Measurements from ENCODE around the gene INTU.
"Not testable (repeated sequence)": the region's sequence is repeated elsewhere in the genome, so short reads cannot be mapped to it uniquely, and the experiment has no call there.

INTU gene

DNA sequence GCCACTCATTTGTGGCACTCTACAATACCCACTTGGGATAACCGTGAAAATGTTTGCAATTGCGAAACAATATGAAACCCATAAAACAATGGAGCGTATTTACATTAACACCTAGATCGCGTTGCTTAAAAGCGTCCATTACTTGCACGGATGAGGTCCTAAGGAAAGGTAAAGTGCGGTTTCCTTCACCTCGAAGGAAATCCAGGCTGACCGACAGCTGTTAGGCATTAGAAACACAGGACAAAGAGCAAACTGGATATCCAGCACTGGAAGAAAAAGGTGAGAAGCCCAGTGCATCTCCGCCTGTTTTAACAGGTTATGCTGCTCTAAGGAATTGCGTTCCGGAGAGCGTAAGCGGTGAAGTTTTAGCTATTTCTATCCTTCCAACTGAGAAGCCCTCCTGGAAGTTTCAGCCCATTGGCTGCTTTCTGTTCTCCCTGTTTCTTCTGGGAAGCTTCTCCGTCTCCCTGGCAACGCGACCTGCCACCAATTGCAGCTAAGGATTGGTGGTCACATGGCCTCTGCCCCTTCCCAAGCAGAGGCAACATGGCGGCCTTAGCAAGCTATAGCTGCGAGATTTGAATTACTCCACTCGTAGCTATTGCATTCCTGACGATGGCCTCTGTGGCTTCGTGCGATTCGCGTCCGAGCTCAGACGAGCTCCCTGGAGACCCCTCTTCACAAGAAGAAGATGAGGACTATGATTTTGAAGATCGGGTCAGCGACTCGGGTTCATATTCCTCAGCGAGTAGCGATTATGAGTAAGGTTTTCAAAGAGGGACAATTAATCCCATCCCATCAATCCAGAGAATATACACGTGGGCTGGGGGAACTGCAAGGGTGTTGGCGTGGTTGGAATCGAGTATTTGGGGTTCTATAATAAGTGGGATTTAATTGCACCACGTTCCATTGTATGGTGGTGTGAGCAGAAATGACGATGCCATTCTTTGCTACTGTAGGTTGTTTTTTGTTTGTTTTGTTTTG lies at the start of gene INTU:
TSS of gene INTU (plus strand) at position 538 of the 984 bp plus-strand sequence. CDS start at position 616, 78 bp downstream.
- DNase-seq = no peak

DNA sequence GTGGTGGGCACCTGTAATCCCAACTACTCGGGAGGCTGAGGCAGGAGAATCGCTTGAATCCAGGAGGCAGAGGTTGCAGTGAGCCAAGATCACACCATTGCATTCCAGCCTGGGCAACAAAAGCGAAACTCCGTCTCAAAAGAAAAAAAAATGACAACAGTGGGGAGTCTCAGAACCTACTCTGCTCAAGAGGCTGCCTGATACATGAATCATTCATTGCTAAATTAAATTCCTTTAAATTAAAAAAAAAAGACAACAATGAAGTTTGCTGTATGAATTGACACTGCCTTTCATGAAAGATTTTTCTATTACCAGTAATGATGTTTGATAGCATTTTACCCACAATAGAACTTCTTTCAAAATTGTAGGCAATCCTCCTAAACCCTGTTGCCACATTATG lies 46.3 kb upstream of the INTU start:
- not testable (repeated sequence) for DNase-seq

DNA sequence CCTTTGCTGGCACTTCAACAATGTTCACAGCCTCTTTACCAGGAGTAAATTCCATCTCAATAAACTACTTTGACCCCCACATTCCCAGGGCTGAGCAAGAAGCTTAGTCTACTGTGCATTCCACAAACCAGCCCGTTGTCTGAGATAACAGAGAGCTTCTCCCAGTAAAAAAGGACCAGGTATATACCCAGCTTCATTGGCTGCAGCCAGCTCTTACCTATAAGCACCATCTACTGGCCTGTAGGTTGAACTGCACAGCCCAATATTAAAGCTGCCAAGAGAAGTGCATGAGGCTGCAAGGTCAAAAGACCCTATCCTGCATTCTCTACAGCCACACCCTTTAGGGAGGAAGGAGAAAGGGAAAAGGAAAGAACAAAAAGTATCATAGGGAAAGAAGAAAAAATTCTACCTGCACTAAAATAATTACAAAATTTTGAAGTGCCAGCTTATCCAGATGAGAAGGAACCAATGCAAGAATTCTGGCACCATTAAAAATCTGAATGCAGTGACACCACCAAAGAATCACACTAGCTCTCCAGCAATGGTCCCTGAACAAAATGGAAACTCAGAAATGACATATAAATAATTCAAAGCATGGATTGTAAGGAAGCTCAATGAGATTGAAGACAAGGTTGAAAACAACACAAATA lies 45.7 kb upstream of the INTU start:
- DNase-seq = no peak

DNA sequence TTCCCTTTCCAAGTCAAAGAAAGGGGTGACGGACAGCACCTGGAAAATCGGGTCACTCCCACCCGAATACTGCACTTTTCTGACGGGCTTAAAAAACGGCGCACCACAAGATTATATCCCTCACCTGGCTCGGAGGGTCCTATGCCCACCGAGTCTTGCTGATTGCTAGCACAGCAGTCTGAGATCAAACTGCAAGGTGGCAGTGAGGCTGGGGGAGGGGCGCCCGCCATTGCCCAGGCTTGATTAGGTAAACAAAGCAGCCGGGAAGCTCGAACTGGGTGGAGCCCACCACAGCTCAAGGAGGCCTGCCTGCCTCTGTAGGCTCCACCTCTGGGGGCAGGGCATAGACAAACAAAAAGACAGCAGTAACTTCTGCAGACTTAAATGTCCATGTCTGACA lies 43.6 kb upstream of the INTU start:
- not testable (repeated sequence) for DNase-seq

DNA sequence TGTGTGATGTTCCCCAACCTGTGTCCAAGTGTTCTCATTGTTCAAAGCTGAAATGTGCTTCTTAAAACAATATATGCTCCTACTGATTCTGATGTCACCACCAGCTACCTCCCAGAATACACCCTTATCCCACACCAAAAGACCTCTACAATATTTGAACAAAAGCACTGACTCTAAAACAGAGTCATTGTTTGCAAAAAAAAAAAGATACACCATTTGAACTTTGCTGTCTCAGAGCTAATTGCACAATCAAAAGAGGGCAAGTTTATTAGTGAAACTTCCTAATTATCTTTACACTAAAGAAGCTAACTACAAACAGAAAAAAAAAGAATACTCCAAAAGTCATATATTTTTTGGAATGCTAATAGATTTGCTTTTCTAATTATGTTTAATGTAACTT lies 34.1 kb upstream of the INTU start:
- no peak for DNase-seq

DNA sequence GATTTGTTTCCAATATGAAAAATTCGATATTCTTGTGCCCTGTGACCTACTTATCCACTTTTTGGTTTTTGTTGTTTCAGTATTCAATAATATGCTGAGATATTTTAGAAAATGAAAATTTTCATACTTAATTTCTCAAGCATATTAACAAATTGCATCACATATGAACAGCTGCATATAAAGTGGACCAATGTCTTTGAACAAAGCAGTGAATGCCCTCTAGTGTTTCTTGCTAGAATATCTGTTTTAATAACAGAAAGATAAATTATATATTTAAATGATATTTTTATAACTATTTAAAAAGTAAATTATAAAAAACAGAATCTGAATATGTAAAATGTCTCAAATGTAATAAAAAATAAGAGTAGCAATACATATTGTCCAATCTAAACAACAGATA lies 31.7 kb upstream of the INTU start:
- DNase-seq = no peak

DNA sequence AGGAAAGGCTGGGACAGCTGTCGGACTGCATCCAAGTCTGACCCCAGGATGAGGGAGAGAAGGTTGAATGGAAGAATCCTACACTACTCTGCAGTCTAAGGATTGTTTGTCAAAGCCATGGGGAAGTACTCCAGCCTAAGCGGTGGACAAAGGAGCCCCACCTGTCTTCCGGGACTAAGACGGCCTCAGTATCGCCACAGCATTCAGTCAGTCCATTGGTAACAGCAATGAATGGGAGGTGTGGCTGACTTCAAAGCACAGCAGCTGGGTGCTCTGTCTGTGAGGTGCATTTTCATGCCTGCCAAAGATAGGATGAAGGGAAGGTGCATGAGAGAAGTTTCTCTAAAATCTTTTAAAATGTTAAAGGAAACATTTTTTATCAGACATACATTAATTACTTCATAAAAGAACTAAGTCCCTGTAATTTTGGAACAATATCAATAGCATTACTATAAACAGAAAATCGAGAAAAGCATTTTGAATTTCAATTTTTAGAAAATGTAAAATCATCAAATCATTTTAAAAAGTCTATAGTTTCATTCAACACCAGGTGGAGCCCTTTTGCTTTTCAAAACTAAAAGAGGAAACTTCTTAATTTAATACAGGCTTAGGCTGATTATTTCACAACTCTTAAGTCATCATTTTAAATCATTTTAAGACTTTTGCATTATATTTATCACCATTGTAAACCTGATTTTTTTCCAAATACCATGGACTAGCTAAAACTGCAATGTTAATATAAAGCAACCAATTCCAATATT lies 27.6 kb upstream of the INTU start:
- DNase-seq = no peak

DNA sequence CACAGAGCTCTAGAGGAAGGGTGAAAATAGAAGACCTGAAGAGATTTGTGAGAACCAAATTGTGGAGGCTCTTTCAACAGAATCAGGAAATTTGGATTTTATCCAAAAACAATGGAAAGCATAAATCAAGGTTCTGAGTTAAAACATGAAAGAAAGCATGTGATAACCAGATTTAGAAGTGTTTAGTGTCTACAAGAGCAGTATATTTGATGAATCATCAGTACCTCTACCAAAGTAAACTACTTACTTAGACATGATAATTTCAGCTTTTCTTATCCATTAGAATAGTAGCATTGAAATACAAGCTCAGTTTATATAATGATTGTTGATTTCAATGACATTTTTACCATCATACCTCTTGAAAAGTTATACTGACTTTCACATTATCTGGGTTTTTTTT lies 25.9 kb upstream of the INTU start:
- no peak for DNase-seq

DNA sequence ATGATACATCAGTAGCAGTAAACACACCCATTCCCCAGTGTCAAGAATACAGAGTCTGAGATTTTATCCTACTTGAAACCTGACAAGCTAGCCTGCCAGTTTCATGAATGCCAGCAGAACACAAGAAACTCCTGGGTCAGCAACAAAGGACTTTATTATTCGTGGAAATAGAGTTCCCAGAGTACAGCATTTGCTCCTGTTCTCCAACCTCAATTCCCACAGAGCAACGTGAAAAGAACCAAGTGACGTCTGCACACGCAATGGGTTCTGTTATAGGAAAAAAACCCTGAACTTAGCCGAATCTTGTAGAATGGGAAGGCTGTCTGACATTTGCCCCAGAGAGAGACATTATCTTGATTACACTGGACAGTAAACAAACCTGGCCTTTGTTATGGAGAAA lies 23.3 kb upstream of the INTU start:
- DNase-seq = no peak

DNA sequence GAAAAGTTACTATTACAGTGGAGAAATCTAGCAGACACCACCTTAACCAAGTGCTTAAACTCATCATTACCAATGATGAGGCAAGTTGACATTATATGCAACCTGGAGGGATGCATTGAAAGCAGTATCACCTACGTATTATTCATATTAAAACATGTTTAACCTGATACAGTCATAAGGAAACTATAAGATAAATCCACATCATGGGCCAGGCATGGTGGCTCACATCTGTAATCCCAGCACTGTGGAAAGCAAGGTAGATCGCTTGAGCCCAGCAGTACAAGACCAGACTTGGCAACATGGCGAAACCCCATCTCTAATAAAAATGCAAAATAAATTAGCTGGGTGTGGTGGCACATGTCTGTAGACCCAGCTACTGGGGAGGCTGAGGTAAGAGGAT lies 22.3 kb upstream of the INTU start:
- DNase-seq = no peak

DNA sequence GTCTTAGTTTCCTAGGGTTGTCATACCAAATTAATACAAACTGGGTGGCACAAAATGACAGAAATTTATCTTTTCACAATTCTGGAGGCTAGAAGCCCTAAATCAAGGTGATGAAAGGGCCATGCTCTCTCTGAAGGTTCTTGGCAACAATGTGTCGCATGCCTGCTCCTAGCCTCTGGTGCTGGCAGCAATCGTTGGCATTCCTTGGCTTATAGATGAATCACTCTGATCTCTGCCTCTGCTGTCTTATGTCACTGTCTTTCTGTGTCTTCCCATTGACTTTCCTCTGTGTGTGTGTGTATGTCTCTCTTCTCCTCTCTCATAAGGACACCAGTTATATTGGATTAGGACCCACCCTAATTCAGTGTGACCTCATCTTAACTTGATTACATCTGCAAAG lies 15.9 kb upstream of the INTU start:
- no peak for DNase-seq

DNA sequence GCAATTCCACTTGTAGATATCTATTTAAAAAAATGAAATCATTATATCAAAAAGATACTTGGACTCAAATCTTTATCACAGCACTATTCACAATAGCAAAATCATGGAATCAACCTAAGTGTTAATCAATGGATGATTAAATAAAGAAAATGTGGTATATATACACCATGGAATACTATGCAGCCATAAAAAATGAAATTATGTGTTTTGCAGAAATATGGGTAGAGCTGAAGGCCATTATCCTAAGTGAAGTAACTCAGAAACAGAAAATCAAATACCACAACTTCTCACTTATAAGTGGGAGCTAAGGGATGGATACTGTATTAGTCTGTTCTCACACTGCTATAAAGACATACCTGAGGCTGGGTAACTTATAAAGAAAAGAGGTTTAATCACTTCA lies 14.3 kb upstream of the INTU start:
- no peak for DNase-seq

DNA sequence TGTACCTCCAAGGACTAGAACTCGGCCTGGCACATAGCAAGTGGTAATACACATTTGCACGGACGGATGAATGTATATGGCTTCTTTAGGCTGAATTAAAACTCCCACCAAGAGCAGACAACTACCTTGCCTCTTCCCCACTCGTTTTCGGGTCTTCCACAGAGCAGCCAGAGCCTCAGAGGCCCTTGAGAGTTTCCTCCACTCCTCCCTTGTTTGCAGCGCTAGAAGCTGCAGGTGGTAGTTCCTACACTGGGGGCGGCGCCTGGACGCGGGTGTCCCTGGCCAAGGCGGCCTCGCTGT lies 10.2 kb upstream of the INTU start:
- no peak for DNase-seq

DNA sequence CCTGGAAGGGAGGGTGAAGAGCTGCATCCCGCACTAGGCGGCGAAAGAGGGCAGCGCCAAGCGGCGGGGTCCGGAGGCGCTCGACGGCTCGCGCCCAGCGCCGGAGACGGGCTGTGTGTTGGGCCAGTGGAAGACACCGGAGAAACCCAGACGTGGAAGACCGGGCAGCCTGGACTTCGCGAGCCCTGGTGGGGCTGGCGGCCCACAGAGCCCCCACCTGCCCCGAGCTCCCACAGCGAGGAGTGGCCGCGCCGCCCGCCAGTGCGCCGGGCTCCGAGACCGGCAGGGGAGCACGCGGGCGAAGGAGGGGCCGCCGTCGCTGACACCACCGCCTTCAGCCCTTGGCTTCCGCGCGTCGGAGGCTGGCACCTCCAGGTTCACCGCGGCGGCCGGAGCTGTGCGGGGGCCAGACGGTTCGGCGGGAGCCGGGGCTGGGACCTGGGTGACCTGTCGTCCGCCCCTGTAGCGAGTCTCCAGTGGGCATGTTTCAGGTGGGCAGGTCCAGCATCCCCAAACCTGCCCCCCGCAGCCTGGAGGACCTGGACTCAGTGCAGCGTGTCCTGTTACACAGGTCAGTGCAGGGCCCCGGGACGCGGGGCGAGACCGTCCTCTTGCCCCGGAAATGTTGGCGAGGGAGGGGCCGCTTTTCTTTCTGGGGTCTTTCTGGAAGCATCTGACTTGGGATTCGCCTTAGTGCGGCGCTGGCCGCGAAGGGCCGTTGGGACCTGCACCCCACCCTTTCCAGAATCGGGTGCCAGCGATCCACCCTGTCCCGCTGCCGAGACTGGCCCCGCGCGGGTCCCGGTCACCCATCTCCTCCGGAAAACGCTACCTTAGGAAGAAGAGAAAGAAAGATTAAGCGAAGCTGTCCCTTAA lies 9.6 kb upstream of the INTU start:
- no peak for DNase-seq

DNA sequence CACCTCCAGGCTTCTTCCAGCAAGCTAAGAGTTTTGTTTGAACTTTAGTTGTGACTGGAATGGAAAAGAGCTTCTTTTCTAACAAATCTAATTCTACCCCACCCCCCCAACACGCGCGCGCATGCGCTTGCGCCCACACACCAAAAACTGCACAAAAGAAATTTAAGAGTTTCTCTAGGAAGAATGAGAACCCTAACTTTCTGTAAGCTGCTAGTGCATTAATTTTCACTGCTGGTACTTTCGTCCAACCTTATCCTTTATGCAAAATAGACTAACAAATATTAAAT lies 9.0 kb upstream of the INTU start:
- DNase-seq = no peak

DNA sequence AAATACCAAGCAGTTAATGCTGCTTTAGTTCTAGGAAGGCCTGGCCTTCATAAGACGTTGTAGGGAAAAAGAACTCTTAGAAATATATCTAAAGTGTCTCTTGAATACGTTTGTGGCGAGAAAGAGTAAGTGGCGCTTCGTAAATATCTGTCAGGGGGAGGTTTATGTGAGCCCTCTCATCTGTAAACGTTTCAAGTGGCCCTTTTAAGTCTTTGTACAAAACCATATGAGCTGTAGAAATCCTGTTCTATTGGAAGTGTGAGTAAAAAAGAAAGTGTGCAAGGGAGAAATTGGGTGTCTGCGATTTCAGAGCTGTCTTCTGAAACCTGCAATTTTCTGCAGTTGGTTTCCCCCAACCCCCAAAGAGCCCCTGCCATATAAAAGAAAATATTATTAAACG lies 8.6 kb upstream of the INTU start:
- DNase-seq = no peak

DNA sequence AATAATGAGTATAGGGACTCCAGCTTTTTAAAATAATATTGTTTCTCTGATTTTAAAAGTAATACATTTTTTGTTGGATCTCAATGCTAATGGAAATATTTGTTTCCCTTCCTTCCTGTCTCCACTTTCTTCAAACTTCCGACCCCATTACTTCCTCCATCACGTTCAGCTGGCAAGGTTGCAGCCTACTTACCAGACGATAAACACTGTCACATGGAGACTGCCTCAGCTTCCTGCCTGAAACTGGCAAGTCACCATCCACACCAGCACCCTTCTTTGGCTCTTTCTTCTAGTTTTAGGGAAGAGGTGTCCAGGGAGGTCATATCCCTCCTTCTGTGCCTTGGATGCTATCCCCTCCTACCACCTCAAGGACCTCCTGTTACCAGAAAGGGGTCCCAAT lies 3.4 kb upstream of the INTU start:
- DNase-seq = no peak

DNA sequence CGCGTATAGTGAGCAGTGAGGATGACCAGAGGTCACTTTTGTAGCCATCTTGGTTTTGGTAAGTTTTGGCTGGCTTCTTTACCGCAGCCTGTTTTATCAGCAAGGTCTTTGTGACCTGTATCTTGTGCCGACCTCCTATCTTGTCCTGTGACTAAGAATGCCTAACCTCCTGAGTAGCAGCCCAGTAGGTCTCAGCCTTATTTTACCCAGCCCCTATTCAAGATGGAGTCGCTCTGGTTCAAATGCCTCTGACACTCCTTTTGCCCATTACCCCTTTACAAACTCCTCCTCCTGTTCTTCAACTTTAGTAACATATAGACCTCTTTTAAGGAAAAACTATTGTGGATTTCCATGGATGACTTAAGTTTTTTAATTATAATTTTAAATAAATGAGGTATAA lies 2.6 kb upstream of the INTU start:
- no peak for DNase-seq

DNA sequence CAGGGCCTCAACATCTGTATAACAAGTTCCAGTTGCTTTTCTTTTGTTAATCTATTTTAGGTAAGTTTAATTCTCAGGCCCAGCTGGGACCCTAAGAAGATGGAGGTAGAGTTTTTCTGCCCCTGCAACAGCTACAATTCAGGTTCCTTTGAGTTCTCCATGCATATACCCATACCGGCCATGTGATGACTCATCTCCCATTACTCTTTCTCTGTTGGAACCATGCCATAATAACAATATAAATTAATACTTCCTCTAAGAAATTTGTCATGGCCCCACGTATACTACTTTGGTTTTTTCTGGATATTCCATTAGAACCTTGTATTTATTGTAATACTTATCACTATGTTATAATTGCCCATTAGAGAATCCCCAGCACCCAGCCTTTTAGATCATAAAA lies 1.3 kb upstream of the INTU start:
- no peak for DNase-seq

DNA sequence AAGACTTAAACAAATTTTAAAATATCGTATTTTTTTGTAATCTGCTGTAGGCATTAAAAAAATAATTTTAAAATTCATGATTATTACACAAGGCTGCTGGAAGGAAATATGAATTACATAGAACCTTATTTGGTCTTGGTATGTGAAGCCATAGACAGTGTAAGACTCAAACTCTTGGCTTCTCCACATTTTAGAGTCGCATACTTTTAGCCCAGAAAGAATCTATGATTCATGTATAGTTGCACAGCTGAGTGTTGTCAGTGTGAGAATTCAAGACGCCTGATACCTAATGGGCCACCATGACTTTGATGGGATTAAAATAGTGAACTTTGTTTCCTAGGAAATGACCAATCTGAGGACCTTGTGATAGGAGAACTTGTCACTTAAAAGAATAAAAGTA lies 1.4 kb downstream of the INTU start:
- DNase-seq = no peak

DNA sequence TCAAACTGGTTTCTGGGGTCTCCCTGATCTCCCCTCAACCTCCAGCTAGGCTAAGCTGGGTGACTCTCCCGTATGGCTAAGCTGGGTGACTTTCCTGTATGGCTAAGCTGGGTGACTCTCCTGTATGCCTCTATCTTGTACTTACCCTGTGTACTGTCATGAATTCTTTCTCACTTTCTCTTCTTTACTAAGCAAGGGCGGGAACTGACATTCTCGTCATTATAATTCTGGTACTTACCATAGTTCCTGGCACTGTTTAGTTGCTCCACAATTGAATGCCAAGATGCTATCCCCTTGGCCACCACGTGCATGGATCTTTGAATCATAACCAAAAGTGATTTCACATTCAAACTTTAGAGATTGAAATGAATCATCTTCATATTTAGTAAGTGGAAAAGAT lies 8.8 kb downstream of the INTU start:
- no peak for DNase-seq

DNA sequence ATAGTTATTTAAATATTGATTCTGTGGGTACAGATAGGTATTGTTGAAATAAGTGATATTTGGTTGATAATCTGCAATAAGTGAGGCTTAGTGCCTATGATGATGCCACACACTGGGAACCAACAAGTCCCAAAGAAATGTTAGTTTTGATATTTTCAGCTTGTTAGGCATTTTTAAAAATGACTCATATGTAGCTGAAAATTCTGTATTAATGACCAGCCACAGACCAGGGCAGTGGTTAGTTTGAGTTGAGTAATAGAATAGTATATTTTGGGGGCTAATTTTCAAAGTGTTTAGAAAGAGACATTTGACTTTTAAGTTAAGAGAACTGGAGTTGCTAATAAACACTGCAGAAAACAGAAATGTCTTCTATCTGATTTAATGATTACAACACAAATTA lies 9.4 kb downstream of the INTU start:
- DNase-seq = no peak

DNA sequence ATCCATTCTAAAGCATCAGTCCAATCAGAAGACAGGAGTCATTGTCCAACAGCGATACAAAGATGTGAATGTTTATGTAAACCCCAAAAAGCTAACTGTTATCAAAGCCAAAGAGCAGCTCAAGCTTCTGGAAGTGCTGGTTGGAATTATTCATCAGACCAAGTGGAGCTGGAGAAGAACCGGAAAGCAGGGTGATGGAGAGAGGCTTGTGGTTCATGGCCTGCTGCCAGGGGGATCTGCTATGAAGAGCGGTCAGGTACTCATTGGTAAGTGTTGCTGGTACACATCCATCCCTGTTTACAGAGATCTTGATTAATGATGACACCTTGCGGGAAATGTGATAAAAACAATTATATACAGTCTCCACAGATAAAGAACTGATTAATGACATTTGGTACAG lies 11.0 kb downstream of the INTU start:
- no peak for DNase-seq
